ENCODE data around the gene ARHGAP42.

DNA sequence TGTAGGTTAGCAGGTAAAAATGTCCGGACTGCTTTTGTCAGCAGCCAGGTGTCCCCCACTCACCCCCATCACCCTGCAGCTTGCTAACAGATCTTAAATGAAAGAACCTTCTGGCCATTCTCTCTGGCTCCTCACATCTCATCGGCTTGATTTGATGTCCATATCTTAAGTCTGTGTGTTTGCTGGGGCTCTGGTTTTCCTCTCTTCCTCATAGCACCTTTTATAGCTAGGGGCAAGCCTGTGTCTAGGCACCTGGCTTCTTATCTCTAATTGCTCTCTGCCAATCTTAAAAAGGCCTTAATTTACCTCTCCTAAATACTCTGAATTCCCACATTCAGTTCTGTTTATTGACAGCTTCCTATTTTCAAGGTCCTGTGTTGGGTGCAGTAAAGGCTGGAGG, 72.0 kb downstream of the ARHGAP42 start:
- TF ChIP-seq TAF1 (IDR thresholded peaks at IDR 0.05; ENCODE audit: borderline replicate concordance, low read depth, low read length) (no peak), POLR2A (IDR thresholded peaks at IDR 0.05; ENCODE audit: low read depth, low read length) (no peak)

Data from GM12892 (cell line).